ENCODE results near the gene ZNF276.

Gene ZNF276

DNA sequence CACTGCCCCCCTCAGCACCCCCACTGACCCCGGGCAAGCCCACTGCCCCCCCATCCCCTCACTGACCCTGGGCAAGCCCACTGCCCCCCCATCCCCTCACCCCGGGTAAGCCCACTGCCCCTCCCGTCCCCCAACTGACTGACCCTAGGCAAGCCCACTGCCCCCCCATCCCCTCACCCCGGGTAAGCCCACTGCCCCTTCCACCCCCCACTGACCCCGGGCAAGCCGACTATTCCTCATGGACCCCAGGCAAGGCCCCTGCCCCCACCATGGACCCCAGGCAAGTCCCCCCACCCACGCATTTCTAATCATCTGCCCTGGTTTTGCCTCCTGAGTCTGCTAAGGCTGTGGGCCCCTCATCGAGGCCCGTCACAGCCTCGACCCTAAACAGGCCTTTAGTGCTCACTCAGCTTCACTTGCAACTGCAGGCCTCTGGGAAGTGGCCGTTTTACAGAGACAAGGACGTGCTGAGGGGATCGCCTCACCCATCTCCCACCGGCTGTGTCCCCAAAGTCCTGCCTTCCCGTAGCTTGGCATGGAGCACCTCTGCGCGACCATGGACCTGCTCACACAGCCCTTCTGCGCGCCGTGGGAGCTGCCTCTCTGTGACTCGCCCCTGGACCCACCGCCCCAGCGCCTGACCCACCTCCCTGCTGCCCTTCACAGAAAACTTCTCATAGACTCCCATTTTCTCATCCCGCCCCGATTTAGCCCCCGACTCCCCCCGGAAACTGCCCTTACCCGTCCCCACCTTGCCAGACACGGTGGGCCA, 4.2 kb upstream of the ZNF276 start:
- DNase-seq = no peak

DNA sequence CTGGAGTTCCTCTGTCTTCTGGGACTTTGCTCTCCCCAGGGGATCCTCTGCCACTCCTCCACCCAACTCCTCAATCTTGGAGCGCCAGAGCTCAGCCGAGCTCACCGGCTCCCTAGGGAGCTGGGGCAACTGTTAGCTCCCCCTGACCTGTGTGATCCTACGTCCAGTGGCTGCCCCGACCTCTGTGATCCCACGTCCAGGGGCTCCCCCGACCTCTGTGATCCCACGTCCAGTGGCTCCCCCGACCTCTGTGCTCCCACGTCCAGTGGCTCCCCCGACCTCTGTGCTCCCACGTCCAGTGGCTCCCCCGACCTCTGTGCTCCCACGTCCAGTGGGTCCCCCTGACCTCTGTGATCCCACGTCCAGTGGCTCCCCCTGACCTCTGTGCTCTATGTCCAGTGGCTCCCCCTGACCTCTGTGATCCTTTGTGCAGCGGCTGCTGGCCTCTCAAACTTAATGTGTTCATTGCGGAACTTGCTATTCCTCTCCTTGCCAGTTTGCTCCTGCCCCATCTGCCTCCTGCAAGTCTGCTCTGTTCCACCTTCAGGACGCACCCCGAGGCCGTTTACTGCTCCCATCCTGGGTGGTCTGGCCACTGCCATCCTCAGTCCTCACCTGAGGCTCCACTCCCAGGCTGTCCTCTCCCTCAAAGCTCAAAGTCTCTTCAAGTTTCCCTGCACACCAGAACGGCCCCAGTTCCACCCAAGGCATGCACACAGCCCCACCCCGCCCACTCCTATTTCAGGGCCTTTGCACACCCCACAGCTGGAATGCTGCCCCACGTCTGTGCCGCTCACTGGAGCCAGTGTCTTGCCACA, 3.4 kb upstream of the ZNF276 start:
- no peak for DNase-seq

DNA sequence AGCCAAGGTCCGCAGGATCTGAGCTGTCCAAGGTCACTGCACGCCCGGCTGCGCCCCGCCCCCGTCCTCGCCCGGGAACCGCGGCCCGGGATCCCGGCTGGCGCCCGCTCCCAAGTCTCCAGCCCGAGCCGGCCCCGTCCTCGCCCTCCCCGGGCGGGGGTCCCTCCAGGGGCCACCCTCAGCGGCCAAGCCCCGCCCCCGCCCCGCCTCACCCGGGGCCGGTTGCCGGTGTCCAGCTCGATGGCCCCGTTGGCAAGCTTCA, 855 bp upstream of the ZNF276 start:
- no peak for DNase-seq

DNA sequence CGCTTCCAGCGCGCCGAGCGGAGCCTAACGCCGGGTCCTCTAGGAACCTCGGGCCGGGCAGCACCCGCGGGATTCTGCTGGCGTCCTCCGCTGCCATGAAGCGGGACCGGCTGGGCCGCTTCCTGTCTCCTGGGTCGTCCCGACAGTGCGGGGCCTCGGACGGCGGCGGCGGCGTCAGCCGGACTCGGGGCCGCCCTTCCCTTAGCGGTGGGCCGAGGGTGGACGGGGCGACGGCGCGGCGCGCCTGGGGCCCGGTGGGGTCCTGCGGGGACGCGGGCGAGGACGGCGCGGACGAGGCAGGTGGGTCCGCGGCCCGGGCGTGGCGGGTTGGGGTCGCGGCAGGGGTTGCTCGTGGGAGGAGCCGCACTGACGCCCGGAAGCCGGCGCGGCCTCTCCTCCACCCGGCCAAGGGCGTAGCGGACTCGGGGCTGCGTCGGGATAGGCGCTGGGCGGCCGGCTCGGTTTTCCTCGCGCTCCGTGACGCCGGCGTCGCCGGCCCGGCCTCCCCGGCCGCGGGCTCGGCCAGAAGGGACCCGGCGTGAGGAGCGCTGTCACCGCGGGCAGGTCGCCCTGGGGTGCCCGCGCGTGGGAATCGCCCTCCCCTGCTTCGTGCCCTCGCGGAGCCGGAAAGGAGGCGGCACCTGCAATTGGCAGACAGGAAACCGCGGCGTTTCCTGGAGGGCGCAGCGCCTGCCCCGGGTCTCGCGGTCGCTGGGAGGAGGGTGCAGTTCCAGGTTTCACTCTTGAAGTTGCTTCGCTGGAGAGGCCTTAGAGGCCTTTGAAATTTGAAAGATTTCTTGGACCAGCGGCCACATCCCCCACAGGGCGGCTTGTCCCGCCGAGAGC, 432 bp downstream of the ZNF276 start:
- peak; percentile 87 for DNase-seq

DNA sequence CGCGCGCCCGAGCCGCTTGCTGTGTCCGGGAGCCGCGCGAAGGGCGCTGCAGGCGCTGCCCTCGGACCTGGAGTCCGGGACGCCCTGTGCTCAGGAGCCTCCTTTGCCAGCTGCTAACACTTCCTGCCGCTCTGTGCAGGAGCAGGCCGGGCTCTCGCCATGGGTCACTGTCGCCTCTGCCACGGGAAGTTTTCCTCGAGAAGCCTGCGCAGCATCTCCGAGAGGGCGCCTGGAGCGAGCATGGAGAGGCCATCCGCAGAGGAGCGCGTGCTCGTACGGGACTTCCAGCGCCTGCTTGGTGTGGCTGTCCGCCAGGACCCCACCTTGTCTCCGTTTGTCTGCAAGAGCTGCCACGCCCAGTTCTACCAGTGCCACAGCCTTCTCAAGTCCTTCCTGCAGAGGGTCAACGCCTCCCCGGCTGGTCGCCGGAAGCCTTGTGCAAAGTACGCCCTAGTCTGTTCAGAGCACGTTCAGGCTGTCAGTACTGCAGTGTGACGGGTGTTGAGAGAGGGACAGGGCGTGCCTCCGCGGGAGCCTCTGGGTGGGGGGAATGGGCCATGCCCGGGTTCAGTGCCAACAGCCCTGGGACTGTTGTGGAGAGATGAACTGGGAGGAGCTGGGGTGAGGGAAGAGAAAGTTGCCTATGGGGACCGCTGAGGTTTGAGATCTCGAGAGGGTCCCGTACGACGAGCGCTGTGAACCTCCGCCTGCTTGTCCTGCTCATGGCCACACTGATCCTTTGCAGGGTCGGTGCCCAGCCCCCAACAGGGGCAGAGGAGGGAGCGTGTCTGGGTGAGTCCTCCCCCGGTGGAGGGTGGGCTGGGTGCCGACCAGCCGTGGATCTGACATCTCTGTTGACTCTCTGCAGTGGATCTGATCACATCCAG, 1.3 kb downstream of the ZNF276 start:
- DNase-seq = peak; percentile 55

DNA sequence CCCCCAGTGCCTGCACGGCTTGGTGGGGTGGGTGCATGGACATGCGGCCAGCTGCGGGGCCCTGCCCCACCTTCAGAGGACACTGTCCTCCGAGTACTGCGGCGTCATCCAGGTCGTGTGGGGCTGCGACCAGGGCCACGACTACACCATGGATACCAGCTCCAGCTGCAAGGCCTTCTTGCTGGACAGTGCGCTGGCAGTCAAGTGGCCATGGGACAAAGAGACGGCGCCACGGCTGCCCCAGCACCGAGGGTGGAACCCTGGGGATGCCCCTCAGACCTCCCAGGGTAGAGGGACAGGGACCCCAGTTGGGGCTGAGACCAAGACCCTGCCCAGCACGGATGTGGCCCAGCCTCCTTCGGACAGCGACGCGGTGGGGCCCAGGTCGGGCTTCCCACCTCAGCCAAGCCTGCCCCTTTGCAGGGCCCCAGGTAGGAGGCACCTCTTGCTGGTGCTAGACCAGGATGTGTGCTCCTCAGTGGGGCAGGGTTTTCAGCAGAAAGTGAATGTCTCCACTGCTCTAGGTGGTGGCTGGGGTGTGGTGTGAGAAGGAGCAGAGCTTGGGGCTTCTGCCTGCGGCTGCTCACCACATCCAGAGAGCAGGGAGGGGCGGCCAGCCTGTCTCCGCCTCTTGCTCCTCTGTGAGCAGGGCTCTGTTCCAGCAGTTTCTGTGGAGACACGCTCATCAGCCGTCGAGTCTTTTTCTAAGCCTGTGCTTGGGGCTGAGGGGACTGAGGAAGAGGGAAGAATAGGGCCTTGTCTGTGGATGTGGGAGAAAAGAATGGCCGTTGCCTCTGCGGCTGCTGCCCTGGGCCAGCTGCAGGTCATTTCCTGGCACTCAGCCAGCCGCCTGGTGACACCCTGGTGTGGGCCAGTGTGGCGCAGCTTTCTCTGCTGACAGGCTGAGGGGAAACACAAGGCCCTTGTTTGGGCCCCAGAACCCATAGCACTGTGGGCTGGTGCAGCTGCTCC, 2.2 kb downstream of the ZNF276 start:
- DNase-seq = peak; percentile 74

DNA sequence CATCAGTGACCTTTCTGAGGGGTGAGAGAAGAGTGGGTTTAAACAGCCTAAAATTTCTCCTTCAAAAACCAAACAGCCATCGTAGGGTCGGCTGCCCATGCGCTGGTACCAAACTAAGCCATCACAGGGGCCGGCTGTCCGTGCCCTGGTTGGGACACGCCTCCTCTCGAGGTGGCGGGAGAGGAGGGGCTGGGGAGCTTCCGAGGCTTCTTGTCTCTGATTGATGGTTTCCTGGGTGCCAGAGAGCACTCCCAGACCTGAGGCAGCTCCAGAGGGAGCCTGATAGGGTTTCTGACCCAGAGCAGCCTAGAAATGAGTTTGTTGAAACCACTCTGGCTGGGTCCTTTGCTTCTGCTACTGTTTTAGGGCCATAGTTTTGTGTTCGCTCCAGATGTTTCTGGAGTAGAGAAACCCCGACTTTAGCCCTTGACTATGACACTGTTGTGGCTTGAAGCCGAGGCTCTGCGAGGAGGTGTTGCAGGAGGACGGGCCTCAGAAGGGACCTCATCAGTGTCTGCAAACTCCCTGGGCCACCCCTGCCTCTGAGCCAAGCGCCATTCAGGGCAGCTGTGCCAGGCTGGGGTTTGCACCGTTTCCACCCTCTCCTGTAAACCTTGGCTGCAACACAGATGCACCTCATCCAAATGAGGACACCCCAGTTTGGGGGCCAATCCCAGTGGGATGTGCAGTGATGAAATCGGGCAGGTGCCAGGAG, 6.2 kb downstream of the ZNF276 start:
- no peak for DNase-seq

DNA sequence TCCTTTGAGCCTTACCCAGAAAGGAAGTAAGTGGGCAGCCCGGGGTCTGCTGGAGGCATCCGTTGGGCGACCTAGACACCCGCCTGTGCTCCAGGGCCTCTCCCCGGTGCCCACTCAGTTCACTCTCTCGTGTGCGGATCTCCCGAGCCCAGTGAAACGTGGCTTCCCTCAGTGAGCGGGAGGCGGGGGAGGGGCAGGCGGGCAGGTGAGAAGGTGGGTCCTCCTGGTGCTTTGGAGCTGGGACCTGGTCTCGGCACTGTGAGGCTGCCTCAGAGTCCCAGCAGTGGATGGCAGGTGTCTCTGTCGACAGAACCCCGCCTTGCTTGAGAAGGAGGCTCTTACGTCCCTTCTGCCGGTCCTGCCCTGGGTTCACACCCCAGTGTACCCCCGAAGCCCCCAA, 8.0 kb downstream of the ZNF276 start:
- no peak for DNase-seq

DNA sequence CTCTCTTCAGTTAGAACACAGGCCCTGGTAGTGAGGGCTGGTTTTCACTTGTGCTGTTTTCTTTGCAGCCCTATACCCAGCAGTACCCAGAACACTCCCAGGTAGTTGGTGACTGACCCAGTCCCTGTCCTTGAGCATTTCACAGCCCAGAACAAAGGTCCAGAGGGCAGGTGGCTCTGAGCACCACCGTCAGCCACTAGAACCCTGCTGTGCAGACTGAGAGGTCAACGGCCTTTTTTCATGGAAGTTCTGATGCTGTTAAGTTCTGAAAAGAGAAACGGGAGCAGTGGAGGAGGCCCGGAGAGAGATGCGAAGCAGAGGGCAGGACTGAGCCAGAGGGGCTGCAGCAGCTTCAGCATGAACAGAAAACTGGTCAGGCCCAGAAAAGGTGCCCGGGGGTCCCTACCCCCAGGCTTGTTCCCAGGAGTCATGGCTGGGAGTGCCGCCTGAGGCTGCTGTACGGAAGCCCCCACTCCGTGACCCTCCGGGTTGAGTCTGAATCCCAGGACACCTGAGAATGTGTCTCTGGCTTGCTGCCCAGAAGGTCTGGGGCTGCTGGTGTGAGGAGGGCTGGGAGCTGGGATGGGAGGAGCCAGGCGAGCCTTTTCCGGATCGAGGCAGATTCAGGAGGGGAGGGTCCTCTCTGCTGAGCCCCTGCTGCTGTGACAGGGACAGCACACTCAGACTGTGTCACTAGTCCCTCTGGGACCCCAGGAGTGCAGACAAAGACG, 8.7 kb downstream of the ZNF276 start:
- DNase-seq = no peak

DNA sequence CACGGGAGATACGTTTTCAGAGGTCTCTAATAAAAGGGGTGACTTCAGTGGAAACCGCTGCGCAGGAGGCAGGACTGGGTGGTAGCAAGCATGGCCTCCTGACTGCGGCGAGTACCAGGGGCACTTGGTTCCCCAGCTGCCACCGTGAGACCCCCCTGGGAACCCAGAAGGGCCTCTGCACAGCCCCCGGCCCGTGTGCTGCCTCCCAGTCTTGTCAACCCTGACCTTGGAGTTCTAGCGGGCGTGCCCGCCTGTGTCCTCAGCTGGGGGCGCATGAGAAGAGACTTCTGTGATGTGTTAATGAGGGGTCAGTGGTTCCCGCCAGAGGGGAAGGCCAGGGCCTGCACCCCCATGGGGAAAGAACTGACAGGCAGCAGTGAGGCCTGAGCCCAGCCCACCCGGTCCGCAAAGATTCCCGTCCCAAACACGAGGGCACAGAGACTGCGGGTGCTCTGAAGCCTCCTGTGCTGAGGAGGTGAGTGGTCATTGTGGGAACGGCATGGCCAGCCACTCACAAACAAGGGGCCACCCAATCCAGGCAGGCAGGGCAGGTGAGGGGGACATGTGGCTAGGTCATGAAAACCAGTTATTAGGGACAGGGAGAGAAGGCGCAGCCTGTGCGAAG, 9.4 kb downstream of the ZNF276 start:
- no peak for DNase-seq

DNA sequence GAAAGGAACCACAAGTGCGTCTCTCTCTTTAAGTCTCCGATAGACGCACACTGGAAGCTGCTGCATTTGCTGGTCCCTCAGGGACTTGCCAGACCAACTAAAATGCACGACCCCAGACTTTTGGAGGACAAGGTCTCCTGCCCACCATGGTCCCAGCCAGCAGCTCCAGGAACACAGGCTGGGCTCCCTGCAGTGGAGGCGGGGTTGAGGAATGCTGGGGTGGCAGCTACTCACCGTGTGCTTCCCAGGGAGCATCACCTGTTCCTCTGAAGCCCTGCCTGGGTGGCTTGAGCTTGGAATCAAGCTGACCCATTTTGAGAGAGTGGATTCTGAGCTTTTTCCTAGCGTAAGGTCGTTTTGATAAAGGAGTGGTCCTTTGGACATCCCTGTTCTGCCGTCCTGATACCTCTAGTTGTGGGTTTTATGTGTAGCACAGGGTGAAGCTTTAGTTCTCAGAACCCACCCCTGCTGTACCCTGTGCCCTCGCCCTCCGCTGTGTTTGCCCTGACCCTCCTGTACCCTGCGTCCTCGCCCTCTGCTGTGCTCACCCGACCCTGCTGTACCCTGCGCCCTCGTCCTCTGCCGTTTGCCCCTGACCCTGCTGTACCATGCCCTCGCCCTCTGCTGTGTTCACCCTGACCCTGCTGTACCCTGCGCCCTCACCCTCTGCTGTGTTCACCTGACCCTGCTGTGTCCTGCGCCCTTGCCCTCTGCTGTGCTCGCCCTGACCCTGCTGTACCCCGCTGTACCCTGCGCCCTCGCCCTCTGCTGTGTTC, 11.0 kb downstream of the ZNF276 start:
- no peak for DNase-seq

DNA sequence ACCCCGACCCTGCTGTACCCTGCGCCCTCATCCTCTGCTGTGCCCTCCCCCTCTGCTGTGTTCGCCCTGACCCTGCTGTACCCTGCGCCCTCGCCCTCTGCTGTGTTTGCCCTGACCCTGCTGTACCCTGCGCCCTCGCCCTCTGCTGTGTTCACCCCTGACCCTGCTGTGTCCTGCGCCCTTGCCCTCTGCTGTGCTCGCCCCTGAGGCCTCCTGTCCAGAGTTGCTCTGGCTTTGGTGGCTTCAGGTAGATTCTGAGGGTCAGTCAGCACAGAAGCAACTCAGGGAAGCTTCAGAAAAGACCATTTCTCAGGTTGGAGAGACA, 11.5 kb downstream of the ZNF276 start:
- no peak for DNase-seq

DNA sequence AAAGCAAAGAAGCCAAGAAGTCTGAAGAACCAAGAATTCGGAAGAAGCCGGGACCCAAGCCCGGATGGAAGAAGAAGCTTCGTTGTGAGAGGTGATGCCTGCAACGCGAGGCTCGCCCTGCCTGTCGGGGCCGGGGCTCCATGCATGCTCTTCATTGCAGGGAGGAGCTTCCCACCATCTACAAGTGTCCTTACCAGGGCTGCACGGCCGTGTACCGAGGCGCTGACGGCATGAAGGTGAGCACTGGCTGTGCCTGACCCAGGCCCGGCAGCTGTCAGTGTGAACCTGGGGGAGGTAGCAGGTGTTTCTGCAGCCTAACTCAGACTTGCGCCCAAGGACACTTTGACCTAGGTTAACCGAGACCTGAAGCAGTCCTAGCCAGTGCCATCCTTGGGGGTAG, 12.0 kb downstream of the ZNF276 start:
- DNase-seq = no peak

DNA sequence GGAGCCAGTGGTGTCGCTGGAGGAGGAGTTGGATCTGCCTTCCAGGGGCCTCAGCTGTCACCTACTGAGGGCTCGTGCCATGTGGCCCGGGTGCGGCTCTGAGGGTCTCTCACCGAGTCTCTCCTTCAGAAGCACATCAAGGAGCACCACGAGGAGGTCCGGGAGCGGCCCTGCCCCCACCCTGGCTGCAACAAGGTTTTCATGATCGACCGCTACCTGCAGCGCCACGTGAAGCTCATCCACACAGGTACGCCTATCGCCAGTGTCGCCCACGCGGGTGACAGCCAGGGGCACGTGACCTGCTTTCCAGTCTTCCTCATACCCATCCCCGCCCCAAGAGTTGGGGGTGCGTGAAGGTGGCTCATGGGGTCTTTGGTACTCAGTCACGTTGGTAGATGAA, 12.5 kb downstream of the ZNF276 start:
- no peak for DNase-seq

DNA sequence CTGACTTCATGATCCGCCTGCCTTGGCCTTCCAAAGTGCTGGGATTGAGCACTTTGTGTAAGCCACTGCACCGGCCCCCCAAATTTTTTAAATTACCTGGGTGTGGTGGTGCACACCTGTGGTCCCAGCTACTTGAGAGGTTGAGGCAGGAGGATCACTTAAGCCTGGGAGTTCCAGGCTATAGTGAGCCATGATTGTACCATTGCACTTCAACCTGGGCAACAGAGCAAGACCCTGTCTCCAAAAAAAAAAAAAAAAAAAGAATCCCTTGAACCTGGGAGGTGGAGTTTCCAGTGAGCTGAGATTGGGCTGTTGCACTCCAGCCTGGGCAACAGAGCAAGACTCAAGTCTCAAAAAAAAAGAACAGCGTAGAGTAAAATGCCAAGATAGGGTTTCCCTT, 15.2 kb downstream of the ZNF276 start:
- no peak for DNase-seq

DNA sequence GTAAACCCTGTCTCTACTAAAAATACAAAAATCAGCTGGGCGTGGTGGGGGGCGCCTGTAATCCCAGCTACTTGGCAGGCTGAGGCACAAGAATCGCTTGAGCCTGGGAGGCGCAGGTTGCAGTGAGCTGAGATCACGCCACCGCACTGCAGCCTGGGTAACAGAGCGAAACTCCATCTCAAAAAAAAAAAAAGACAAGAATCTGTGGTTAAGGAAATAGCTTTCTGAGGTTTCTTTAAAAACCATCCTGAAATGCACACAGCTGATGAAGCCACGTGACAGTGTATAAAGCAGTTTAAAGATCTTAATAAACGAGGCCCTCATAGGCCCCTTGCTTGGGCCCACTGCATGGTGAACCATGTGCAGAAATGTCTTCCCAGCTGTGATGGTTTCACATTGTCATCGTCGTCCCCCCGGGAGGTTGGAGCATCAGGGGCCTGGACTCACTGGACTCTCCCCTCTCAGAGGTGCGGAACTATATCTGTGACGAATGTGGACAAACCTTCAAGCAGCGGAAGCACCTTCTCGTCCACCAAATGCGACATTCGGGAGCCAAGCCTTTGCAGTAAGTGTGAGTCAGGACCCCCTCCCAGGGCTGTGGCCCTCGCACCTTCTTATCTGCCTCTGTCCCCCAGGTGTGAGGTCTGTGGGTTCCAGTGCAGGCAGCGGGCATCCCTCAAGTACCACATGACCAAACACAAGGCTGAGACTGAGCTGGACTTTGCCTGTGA, 16.2 kb downstream of the ZNF276 start:
- DNase-seq = peak; percentile 40

DNA sequence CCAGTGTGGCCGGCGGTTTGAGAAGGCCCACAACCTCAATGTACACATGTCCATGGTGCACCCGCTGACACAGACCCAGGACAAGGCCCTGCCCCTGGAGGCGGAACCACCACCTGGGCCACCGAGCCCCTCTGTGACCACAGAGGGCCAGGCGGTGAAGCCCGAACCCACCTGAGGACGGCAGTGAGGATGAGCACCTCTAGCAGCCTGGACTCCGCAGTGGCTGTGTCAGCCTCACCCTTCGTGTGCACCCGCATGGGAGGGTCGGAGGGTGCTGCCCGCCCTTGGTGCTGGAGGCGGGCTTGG, 16.7 kb downstream of the ZNF276 start:
- no peak for DNase-seq

Data from T-helper 9 cell (primary cell).